Right atrium auricular region (tissue), 2 donors: ENCODE data around the gene EXOC1L. TPM values are rescaled to one million over a fixed set of nuclear protein-coding genes. Genes with fewer than 3 reads are reported as not detected.

ENCODE experiments used
- DNase-seq: peaks from one replicate; pipeline ENCODE4 v3.0.0-alpha.2; 2019; ENCODE audit warnings: low spot score
- H3K27ac ChIP-seq, 2 donors: fragments of 200-600 bp; sonication (generic); 1 replicate in 1 of 2; 2 replicates in 1 of 2; pipeline ENCODE4 v1.5.1; 2016 to 2019
- H3K27me3 ChIP-seq, 2 donors: fragments of 200-600 bp; sonication (generic); one replicate each; pipeline versions ENCODE4 v1.5.1 to v1.6.0; 2017 to 2019
- H3K36me3 ChIP-seq: fragments of 200-600 bp; sonication (generic); one replicate; pipeline ENCODE4 v1.5.1; 2016
- H3K4me1 ChIP-seq, 2 donors: fragments of 200-600 bp; sonication (generic); one replicate each; pipeline versions ENCODE4 v1.5.1 to v1.6.0; 2017 to 2019
- H3K4me3 ChIP-seq, 2 donors: fragments of 200-600 bp; sonication (generic); 1 replicate in 1 of 2; 2 replicates in 1 of 2; pipeline ENCODE4 v1.5.1; 2017 to 2019; ENCODE audit warnings: mild to moderate bottlenecking in 1 of 2, moderate library complexity in 1 of 2
- H3K9me3 ChIP-seq, 2 donors: fragments of 200-600 bp; sonication (generic); one replicate each; pipeline ENCODE4 v1.5.1; 2019
- total RNA-seq, 2 donors: library from RNA; depleted of rRNA; stranded (reverse); fragments of >200 nt; gene quantifications; one replicate each; pipeline ENCODE4 v1.1.0, GENCODE V29; 2016
- TF ChIP-seq, protein P1 (sequence below), 2 donors: fragments of 200-600 bp; sonication (generic); IDR thresholded peaks; one replicate each; pipeline ENCODE4 v1.5.1; 2019; ENCODE audit warnings: antibody characterized with exemption in 2 of 2

The EXOC1L gene
- total RNA-seq, 2 donors from 2014 or later = not detected

- Histone ChIP-seq H3K27ac (no peak overlapping the region), H3K36me3 (no peaks in the 10 kb centered on the region), H3K27me3 (no peaks in the 10 kb centered on the region), H3K4me3 (no peak overlapping the region), H3K9me3 (no peaks in the 10 kb centered on the region), H3K4me1 (no peaks in the 10 kb centered on the region)
- TF ChIP-seq, protein P1, sequence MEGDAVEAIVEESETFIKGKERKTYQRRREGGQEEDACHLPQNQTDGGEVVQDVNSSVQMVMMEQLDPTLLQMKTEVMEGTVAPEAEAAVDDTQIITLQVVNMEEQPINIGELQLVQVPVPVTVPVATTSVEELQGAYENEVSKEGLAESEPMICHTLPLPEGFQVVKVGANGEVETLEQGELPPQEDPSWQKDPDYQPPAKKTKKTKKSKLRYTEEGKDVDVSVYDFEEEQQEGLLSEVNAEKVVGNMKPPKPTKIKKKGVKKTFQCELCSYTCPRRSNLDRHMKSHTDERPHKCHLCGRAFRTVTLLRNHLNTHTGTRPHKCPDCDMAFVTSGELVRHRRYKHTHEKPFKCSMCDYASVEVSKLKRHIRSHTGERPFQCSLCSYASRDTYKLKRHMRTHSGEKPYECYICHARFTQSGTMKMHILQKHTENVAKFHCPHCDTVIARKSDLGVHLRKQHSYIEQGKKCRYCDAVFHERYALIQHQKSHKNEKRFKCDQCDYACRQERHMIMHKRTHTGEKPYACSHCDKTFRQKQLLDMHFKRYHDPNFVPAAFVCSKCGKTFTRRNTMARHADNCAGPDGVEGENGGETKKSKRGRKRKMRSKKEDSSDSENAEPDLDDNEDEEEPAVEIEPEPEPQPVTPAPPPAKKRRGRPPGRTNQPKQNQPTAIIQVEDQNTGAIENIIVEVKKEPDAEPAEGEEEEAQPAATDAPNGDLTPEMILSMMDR (IDR thresholded peaks at IDR 0.05) = no peak
- DNase-seq = no peak
Measured at GRCh38 chr4:55808186-55808585, 11.4 kb upstream of the EXOC1L start.

DNA sequence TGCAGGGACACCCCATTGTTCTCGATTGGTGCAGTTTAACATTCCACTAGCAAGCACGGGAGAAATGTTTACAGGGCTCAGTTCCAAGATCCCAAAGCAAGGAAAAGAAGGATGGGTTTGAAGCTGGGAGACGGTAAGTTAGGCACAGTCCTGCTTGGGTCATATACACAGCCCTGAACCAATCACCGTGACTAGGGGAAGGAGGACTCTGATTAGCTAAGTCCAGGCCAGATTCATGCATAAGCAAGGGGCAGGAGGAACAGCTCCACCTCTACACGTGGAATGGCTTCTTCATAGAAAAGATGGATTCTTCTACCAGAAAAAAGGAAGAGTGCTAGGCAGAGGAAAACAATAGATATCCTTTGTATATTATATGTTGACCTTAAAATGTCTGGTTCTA lies 11.0 kb upstream of the EXOC1L start:
- TF ChIP-seq, protein P1 (IDR thresholded peaks at IDR 0.05) = no peak
- Histone ChIP-seq H3K9me3 (no peaks in the 10 kb centered on the region), H3K27me3 (no peaks in the 10 kb centered on the region), H3K4me1 (no peaks in the 10 kb centered on the region), H3K4me3 (no peak overlapping the region), H3K36me3 (no peaks in the 10 kb centered on the region), H3K27ac (no peak overlapping the region)
- no peak for DNase-seq

DNA sequence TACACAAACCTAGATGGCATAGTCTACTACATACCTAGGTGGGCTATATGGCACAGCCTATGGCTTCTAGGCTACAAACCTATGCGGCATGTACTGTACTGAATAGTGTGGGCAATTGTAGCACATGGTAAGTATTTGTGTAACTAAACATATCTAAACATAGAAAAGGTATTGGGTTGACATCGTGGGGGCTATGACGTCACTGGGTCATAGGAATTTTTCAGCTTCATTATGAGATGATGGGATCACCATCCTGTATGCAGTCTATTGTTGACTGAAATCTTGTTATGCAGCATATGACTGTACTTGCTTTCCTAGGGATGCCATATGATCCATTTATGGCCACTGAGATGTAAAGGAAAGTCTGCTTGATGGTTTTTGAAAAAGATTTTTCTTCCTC lies 1.9 kb upstream of the EXOC1L start:
- Histone ChIP-seq H3K4me1 (no peaks in the 10 kb centered on the region), H3K9me3 (no peaks in the 10 kb centered on the region), H3K4me3 (no peak overlapping the region), H3K36me3 (no peaks in the 10 kb centered on the region), H3K27me3 (no peaks in the 10 kb centered on the region), H3K27ac (no peak overlapping the region)
- TF ChIP-seq, protein P1 (IDR thresholded peaks at IDR 0.05) = no peak
- no peak for DNase-seq

- Histone ChIP-seq H3K9me3 (no peaks in the 10 kb centered on the region), H3K36me3 (no peaks in the 10 kb centered on the region), H3K4me3 (no peak overlapping the region), H3K27ac (no peak overlapping the region), H3K4me1 (no peaks in the 10 kb centered on the region), H3K27me3 (no peaks in the 10 kb centered on the region)
- TF ChIP-seq, protein P1 (IDR thresholded peaks at IDR 0.05) = no peak
- no peak for DNase-seq
Measured at GRCh38 chr4:55820279-55820678, 689 bp downstream of the EXOC1L start.

- TF ChIP-seq, protein P1 (IDR thresholded peaks at IDR 0.05) = no peak
- Histone ChIP-seq H3K27me3 (no peaks in the 10 kb centered on the region), H3K4me3 (no peak overlapping the region), H3K9me3 (no peaks in the 10 kb centered on the region), H3K36me3 (no peaks in the 10 kb centered on the region), H3K27ac (no peak overlapping the region), H3K4me1 (no peaks in the 10 kb centered on the region)
- no peak for DNase-seq
Measured at GRCh38 chr4:55822329-55822728, 2.7 kb downstream of the EXOC1L start.

- TF ChIP-seq, protein P1 (IDR thresholded peaks at IDR 0.05) = no peak
Measured at GRCh38 chr4:55824865-55825264, 5.3 kb downstream of the EXOC1L start.

More at GRCh38 chr4:55824865-55825264, 5.3 kb downstream of the EXOC1L start:
- no peaks in the 10 kb centered on the region for H3K4me1 ChIP-seq
- H3K27me3 ChIP-seq = no peaks in the 10 kb centered on the region
- no peaks in the 10 kb centered on the region for H3K9me3 ChIP-seq
- DNase-seq = no peak
- no peak overlapping the region for H3K4me3 ChIP-seq
- H3K36me3 ChIP-seq = no peaks in the 10 kb centered on the region
- H3K27ac ChIP-seq = no peak overlapping the region
